IMR-90 (cell line): ENCODE data around the gene PRIMA1.

ENCODE experiments used
- CHD1 ChIP-seq: IDR thresholded peaks from 2 replicates; pipeline ENCODE4 v1.6.1; 2012; ENCODE audit warnings: low read depth, low read length, improper control_type of control experiment
- MAZ ChIP-seq: IDR thresholded peaks from 2 replicates; pipeline ENCODE4 v1.6.1; 2012; ENCODE audit warnings: low read depth, mild to moderate bottlenecking, low read length, improper control_type of control experiment, moderate library complexity, borderline replicate concordance
- NFE2L2 ChIP-seq: fragments of 150-350 bp; IDR thresholded peaks from 2 replicates; pipeline ENCODE4 v1.6.1; 2016; ENCODE audit warnings: low read depth, mild to moderate bottlenecking, low read length
- POLR2A ChIP-seq: IDR thresholded peaks from 2 replicates; pipeline ENCODE4 v1.6.1; 2012; ENCODE audit warnings: mild to moderate bottlenecking, low read depth, low read length
- RAD21 ChIP-seq: IDR thresholded peaks from 2 replicates; pipeline ENCODE4 v1.6.1; 2012; ENCODE audit warnings: low read length, improper control_type of control experiment
- RFX5 ChIP-seq: IDR thresholded peaks from 2 replicates; pipeline ENCODE4 v1.8.0; 2012; ENCODE audit warnings: low read depth, mild to moderate bottlenecking, low read length, moderate library complexity
- TF ChIP-seq, protein P1 (sequence below): conservative IDR thresholded peaks from 2 replicates; pipeline ENCODE4 v1.5.1; 2012; ENCODE audit warnings: mild to moderate bottlenecking, low read depth, low read length, improper control_type of control experiment

DNA sequence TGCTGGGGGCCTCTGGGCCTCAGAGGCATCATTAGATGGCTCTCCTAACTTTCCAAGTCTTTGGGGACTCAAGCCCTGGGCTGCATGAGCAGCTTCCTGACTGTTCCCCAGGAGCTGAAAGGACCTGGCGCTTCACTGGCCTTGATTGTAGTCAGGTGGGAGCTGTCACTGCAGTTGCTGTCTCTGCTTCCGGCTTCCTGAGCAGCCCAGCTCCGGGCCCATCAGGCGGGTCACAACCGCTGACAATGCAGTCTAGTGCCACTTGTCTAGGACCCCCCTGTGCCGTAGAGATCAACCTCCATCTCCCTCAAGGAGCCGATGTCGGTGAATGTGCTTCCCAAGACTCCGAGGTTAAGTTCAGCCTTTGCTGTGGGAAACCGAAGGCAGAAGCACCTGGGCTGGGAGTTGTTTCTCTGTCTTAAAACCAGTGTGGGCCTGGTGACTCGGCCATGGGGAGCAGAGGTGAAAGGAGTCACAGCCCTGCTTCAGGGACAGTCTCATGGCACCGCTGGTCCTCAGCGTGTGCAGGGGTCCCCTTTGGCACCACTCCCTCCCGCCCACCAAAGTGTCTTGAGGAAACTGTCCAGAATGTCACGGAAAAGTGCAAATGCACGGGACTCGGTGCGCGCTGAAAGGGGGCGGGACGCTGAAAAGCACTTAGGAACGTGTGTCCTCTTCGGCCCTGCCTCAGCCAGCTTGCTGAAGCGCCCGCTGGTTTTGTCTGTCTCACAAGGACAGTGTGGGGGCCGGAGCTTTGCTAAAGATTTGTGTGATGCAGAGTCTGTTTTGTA is 44.8 kb downstream of the PRIMA1 start:
- TF ChIP-seq, protein P1, sequence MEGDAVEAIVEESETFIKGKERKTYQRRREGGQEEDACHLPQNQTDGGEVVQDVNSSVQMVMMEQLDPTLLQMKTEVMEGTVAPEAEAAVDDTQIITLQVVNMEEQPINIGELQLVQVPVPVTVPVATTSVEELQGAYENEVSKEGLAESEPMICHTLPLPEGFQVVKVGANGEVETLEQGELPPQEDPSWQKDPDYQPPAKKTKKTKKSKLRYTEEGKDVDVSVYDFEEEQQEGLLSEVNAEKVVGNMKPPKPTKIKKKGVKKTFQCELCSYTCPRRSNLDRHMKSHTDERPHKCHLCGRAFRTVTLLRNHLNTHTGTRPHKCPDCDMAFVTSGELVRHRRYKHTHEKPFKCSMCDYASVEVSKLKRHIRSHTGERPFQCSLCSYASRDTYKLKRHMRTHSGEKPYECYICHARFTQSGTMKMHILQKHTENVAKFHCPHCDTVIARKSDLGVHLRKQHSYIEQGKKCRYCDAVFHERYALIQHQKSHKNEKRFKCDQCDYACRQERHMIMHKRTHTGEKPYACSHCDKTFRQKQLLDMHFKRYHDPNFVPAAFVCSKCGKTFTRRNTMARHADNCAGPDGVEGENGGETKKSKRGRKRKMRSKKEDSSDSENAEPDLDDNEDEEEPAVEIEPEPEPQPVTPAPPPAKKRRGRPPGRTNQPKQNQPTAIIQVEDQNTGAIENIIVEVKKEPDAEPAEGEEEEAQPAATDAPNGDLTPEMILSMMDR: no peak
- no peak for TF ChIP-seq POLR2A
- TF ChIP-seq RFX5: no peak
- no peak for TF ChIP-seq CHD1
- no peak for TF ChIP-seq NFE2L2
- TF ChIP-seq MAZ: no peak
- TF ChIP-seq RAD21: no peak
